ENCODE measurements around the gene PBRM1. TPM values are rescaled to one million over a fixed set of nuclear protein-coding genes. Genes with fewer than 3 reads are reported as not detected.

PBRM1 gene
- total RNA-seq, 1 experiment from 2014 or later = 42.8 TPM

- no TSS peak for BruUV-seq (replicated peaks)
- no peak overlapping the region for H3K4me2 ChIP-seq
- H3K9me3 ChIP-seq (ENCODE audit: insufficient read depth, low read depth) = no peaks in the 10 kb centered on the region
- TF ChIP-seq CTCF (conservative IDR thresholded peaks at IDR 0.05) (no peak), EZH2 (IDR thresholded peaks at IDR 0.05; ENCODE audit: low read depth) (no peak)
- H3K9me2 ChIP-seq (ENCODE audit: insufficient read depth) = no peaks in the 10 kb centered on the region
- H3F3A ChIP-seq (ENCODE audit: insufficient read depth, low read depth) = no peaks in the 10 kb centered on the region
- H3K27ac ChIP-seq = no peak overlapping the region
- DNase-seq = no peak
- no peaks in the 10 kb centered on the region for H3K79me2 ChIP-seq (ENCODE audit: low read depth)
- H3K36me3 ChIP-seq (ENCODE audit: low read depth) = peaks cover 5% of the 10 kb centered on the region; the same call in 1 of the 2 replicates
- H3K27me3 ChIP-seq (ENCODE audit: insufficient read depth, low read depth) = no peaks in the 10 kb centered on the region
- ChIA-PET POLR2A (ENCODE audit: unreplicated experiment) (no interaction called here), CTCF (interaction anchor here (0.7 kb wide), 1 partner anchor 53 kb away, joined by 4 read pairs; no protein-coding TSS in a partner anchor)
- no peaks in the 10 kb centered on the region for H4K20me1 ChIP-seq (ENCODE audit: insufficient read depth)
- intact Hi-C loops (cut with micrococcal nuclease; ENCODE audit: unreplicated experiment) = no loop called here
- H3K4me3 ChIP-seq = no peak overlapping the region
- no peak overlapping the region for H2AFZ ChIP-seq
- no peaks in the 10 kb centered on the region for H3K4me1 ChIP-seq (replicated peaks; ENCODE audit: insufficient read depth)
Observed at GRCh38 chr3:52623234-52623792, 62.4 kb downstream of the PBRM1 start.

DNA sequence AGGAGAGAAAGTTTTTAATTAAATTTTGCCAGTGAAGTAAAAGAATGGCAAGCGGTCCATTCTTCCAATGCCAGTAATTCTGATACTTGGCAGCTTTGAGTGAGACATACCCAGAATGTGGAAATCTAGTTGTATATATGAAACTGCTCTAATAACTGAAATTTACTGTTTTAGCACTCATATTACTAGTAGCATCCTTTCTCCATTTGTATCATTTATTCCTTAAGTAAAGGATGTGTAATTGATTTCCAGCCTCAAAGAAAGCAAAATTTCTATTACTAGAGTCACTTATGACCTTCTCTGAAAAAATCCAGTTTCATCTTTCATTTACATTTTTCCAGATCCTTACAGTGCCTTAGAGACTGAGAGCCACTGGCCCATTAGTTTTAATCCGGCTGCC, 65.1 kb downstream of the PBRM1 start:
- Histone ChIP-seq H3F3A (ENCODE audit: insufficient read depth, low read depth) (no peaks in the 10 kb centered on the region), H3K27me3 (ENCODE audit: insufficient read depth, low read depth) (no peaks in the 10 kb centered on the region), H3K4me3 (no peak overlapping the region), H3K79me2 (ENCODE audit: low read depth) (no peaks in the 10 kb centered on the region), H3K9me3 (ENCODE audit: insufficient read depth, low read depth) (no peaks in the 10 kb centered on the region), H4K20me1 (ENCODE audit: insufficient read depth) (no peaks in the 10 kb centered on the region), H3K4me2 (no peak overlapping the region), H3K9me2 (ENCODE audit: insufficient read depth) (no peaks in the 10 kb centered on the region), H3K27ac (no peak overlapping the region), H3K36me3 (ENCODE audit: low read depth) (no peaks in the 10 kb centered on the region; the same call in 1 of the 2 replicates), H3K4me1 (replicated peaks; ENCODE audit: insufficient read depth) (no peaks in the 10 kb centered on the region), H2AFZ (no peak overlapping the region)
- ChIA-PET CTCF (no interaction called here), POLR2A (ENCODE audit: unreplicated experiment) (no interaction called here)
- intact Hi-C loops (cut with micrococcal nuclease; ENCODE audit: unreplicated experiment) = no loop called here
- BruUV-seq (replicated peaks) = no TSS peak
- TF ChIP-seq EZH2 (IDR thresholded peaks at IDR 0.05; ENCODE audit: low read depth) (no peak), CTCF (conservative IDR thresholded peaks at IDR 0.05) (no peak)
- DNase-seq = no peak

- Histone ChIP-seq H3K4me1 (replicated peaks; ENCODE audit: insufficient read depth) (no peaks in the 10 kb centered on the region), H3K4me3 (no peak overlapping the region), H3K27me3 (ENCODE audit: insufficient read depth, low read depth) (no peaks in the 10 kb centered on the region), H3K4me2 (no peak overlapping the region), H3K27ac (no peak overlapping the region), H3F3A (ENCODE audit: insufficient read depth, low read depth) (no peaks in the 10 kb centered on the region), H3K9me2 (ENCODE audit: insufficient read depth) (no peaks in the 10 kb centered on the region), H4K20me1 (ENCODE audit: insufficient read depth) (no peaks in the 10 kb centered on the region), H3K9me3 (ENCODE audit: insufficient read depth, low read depth) (no peaks in the 10 kb centered on the region), H2AFZ (no peak overlapping the region), H3K79me2 (ENCODE audit: low read depth) (no peaks in the 10 kb centered on the region), H3K36me3 (ENCODE audit: low read depth) (no peaks in the 10 kb centered on the region; the same call in 1 of the 2 replicates)
- TF ChIP-seq CTCF (conservative IDR thresholded peaks at IDR 0.05) (no peak), EZH2 (IDR thresholded peaks at IDR 0.05; ENCODE audit: low read depth) (no peak)
- POLR2A ChIA-PET (ENCODE audit: unreplicated experiment) = no interaction called here
- CTCF ChIA-PET = no interaction called here
- intact Hi-C loops (cut with micrococcal nuclease; ENCODE audit: unreplicated experiment) = no loop called here
- no peak for DNase-seq
- no TSS peak for BruUV-seq (replicated peaks)
Observed at GRCh38 chr3:52615166-52615565, 70.5 kb downstream of the PBRM1 start.
